Measurements from ENCODE around the gene KCNMB4.

Gene KCNMB4

GRCh38 chr12:70436836-70437235 is 70.7 kb downstream of the KCNMB4 start:
- FAIRE-seq (no peak), DNase-seq (ENCODE audit: insufficient read length, low spot score) (no peak)
- TF ChIP-seq POLR2A (IDR thresholded peaks at IDR 0.05; ENCODE audit: low read depth, low read length), result no peak

- peak; percentile 41 for FAIRE-seq
- TF ChIP-seq POLR2A (IDR thresholded peaks at IDR 0.05; ENCODE audit: low read depth, low read length), result no peak
- no peak for DNase-seq (ENCODE audit: insufficient read length, low spot score)
Measured at GRCh38 chr12:70443062-70443673, 77.1 kb downstream of the KCNMB4 start.

- DNase-seq (ENCODE audit: insufficient read length, low spot score), result no peak
- no peak for TF ChIP-seq POLR2A (IDR thresholded peaks at IDR 0.05; ENCODE audit: low read depth, low read length)
- no peak for FAIRE-seq
Measured at GRCh38 chr12:70444903-70445302, 78.8 kb downstream of the KCNMB4 start.

GRCh38 chr12:70448371-70448770 is 82.3 kb downstream of the KCNMB4 start:
- TF ChIP-seq POLR2A (IDR thresholded peaks at IDR 0.05; ENCODE audit: low read depth, low read length), result no peak
- DNase-seq (ENCODE audit: insufficient read length, low spot score), result no peak
- no peak for FAIRE-seq

- DNase-seq (ENCODE audit: insufficient read length, low spot score), result no peak
- no peak for FAIRE-seq
- TF ChIP-seq POLR2A (IDR thresholded peaks at IDR 0.05; ENCODE audit: low read depth, low read length), result no peak
Measured at GRCh38 chr12:70449074-70449752, 83.1 kb downstream of the KCNMB4 start.

- FAIRE-seq (no peak), DNase-seq (ENCODE audit: insufficient read length, low spot score) (no peak)
- TF ChIP-seq POLR2A (IDR thresholded peaks at IDR 0.05; ENCODE audit: low read depth, low read length), result no peak
Measured at GRCh38 chr12:70449753-70450341, 83.8 kb downstream of the KCNMB4 start.

GRCh38 chr12:70451528-70451927 is 85.4 kb downstream of the KCNMB4 start:
- TF ChIP-seq POLR2A (IDR thresholded peaks at IDR 0.05; ENCODE audit: low read depth, low read length), result no peak
- DNase-seq (ENCODE audit: insufficient read length, low spot score), result no peak
- FAIRE-seq, result no peak

GRCh38 chr12:70456953-70457352 is 90.9 kb downstream of the KCNMB4 start:
- FAIRE-seq (no peak), DNase-seq (ENCODE audit: insufficient read length, low spot score) (no peak)
- TF ChIP-seq POLR2A (IDR thresholded peaks at IDR 0.05; ENCODE audit: low read depth, low read length), result no peak

- FAIRE-seq, result no peak
- no peak for DNase-seq (ENCODE audit: insufficient read length, low spot score)
- TF ChIP-seq POLR2A (IDR thresholded peaks at IDR 0.05; ENCODE audit: low read depth, low read length), result no peak
Measured at GRCh38 chr12:70459786-70460185, 93.7 kb downstream of the KCNMB4 start.

GRCh38 chr12:70463997-70464396 is 97.9 kb downstream of the KCNMB4 start:
- DNase-seq (ENCODE audit: insufficient read length, low spot score) (no peak), FAIRE-seq (no peak)
- no peak for TF ChIP-seq POLR2A (IDR thresholded peaks at IDR 0.05; ENCODE audit: low read depth, low read length)

- TF ChIP-seq POLR2A (IDR thresholded peaks at IDR 0.05; ENCODE audit: low read depth, low read length), result no peak
- DNase-seq (ENCODE audit: insufficient read length, low spot score) (no peak), FAIRE-seq (no peak)
Measured at GRCh38 chr12:70466753-70467152, 100.7 kb downstream of the KCNMB4 start.

- TF ChIP-seq POLR2A (IDR thresholded peaks at IDR 0.05; ENCODE audit: low read depth, low read length), result no peak
- no peak for DNase-seq (ENCODE audit: insufficient read length, low spot score)
- no peak for FAIRE-seq
Measured at GRCh38 chr12:70467476-70467875, 101.4 kb downstream of the KCNMB4 start.

- DNase-seq (ENCODE audit: insufficient read length, low spot score), result no peak
- no peak for TF ChIP-seq POLR2A (IDR thresholded peaks at IDR 0.05; ENCODE audit: low read depth, low read length)
Measured at GRCh38 chr12:70467918-70468733, 102.0 kb downstream of the KCNMB4 start.

GRCh38 chr12:70468741-70469140 is 102.7 kb downstream of the KCNMB4 start:
- DNase-seq (ENCODE audit: insufficient read length, low spot score) (no peak), FAIRE-seq (no peak)
- no peak for TF ChIP-seq POLR2A (IDR thresholded peaks at IDR 0.05; ENCODE audit: low read depth, low read length)

More at GRCh38 chr12:70467918-70468733, 102.0 kb downstream of the KCNMB4 start:
- no peak for FAIRE-seq
